OCI-LY1 (cell line): ENCODE results near the gene SYNDIG1.

Experiments used
- H2AFZ ChIP-seq: fragments of 200-600 bp; sonication (generic), shearing (Covaris generic); 2 replicates; pipeline ENCODE4 v1.6.0; 2014; ENCODE audit warnings: antibody characterized with exemption, mild to moderate bottlenecking, low read length
- H3F3A ChIP-seq: fragments of 200-600 bp; sonication (generic), shearing (Covaris generic); 2 replicates; pipeline ENCODE4 v1.6.0; 2014; ENCODE audit warnings: mild to moderate bottlenecking, antibody characterized with exemption, low read length, moderate library complexity; ENCODE audit not compliant: insufficient read depth
- H3K27ac ChIP-seq: fragments of 200-600 bp; sonication (generic); 2 replicates; pipeline ENCODE4 v1.5.1; 2014; ENCODE audit warnings: low read length, mixed run types, mild to moderate bottlenecking, low read depth; ENCODE audit not compliant: poor library complexity, severe bottlenecking
- H3K27me3 ChIP-seq: fragments of 200-600 bp; sonication (generic); 2 replicates; pipeline ENCODE4 v1.6.0; 2014; ENCODE audit warnings: antibody characterized with exemption, mild to moderate bottlenecking, low read length, moderate library complexity; ENCODE audit not compliant: insufficient read depth
- H3K36me3 ChIP-seq: fragments of 200-600 bp; sonication (generic); 2 replicates; pipeline ENCODE4 v1.6.1; 2014; ENCODE audit warnings: mild to moderate bottlenecking, antibody characterized with exemption, low read length, moderate library complexity, mixed read lengths; ENCODE audit not compliant: insufficient read depth
- H3K4me1 ChIP-seq: fragments of 200-600 bp; sonication (generic); 2 replicates; pipeline ENCODE4 v1.5.1; 2014; ENCODE audit warnings: mild to moderate bottlenecking, low read length, moderate library complexity; ENCODE audit not compliant: insufficient read depth, severe bottlenecking
- H3K4me2 ChIP-seq: fragments of 200-600 bp; sonication (generic), shearing (Covaris generic); 2 replicates; pipeline ENCODE4 v1.6.1; 2014; ENCODE audit warnings: low read length
- H3K4me3 ChIP-seq: fragments of 200-600 bp; sonication (generic); 2 replicates; pipeline ENCODE4 v1.5.1; 2014; ENCODE audit warnings: low read length, low read depth, mild to moderate bottlenecking, mixed read lengths; ENCODE audit not compliant: poor library complexity, severe bottlenecking
- H3K79me2 ChIP-seq: fragments of 200-600 bp; shearing (Covaris generic); 2 replicates; pipeline ENCODE4 v1.6.1; 2016; ENCODE audit warnings: mixed run types, low read length, mixed read lengths; ENCODE audit not compliant: insufficient read depth
- H3K9ac ChIP-seq: fragments of 200-600 bp; sonication (generic), shearing (Covaris generic); 2 replicates; pipeline ENCODE4 v1.6.1; 2014; ENCODE audit warnings: mild to moderate bottlenecking, low read length, mixed read lengths
- H3K9me2 ChIP-seq: fragments of 200-600 bp; sonication (generic), shearing (Covaris generic); 2 replicates; pipeline ENCODE4 v1.6.1; 2014; ENCODE audit warnings: low read depth, mild to moderate bottlenecking, low read length, mixed read lengths
- H3K9me3 ChIP-seq: fragments of 200-600 bp; shearing (Covaris generic); 2 replicates; pipeline ENCODE4 v1.6.1; 2014; ENCODE audit warnings: low read length, mixed read lengths
- H4K20me1 ChIP-seq: fragments of 200-600 bp; sonication (generic), shearing (Covaris generic); 2 replicates; pipeline ENCODE4 v1.6.0; 2016; ENCODE audit warnings: mild to moderate bottlenecking, low read length; ENCODE audit not compliant: insufficient read depth
- EZH2 ChIP-seq: fragments of 200-600 bp; sonication (generic), shearing (Covaris generic); IDR thresholded peaks from 2 replicates; pipeline ENCODE4 v1.8.0; 2017; ENCODE audit warnings: borderline replicate concordance, mixed run types, mild to moderate bottlenecking, antibody characterized with exemption, low read length, moderate library complexity, mixed read lengths
- TF ChIP-seq, protein P1 (sequence below): fragments of 200-600 bp; sonication (generic), shearing (Covaris generic); IDR thresholded peaks from 2 replicates; pipeline ENCODE4 v1.5.1; 2017; ENCODE audit warnings: mild to moderate bottlenecking, antibody characterized with exemption, low read length, moderate library complexity, mixed read lengths

The SYNDIG1 gene

DNA sequence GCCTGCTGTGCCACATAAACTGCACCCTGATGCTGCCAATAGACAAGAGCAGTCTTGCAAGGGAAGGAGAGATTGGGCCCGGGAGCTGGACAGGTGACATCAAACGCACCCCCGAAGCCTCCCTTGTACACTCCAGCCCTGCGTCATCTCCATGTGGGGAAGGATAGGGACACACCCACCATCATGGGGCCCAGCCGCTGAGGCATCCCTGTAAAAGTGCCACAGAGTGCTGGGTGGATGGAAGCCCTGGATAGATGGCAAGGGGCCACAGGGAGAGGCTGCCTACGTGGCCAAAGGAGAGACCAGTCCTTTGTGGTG, 117.1 kb downstream of the SYNDIG1 start:
- no peak for TF ChIP-seq EZH2
- TF ChIP-seq, protein P1, sequence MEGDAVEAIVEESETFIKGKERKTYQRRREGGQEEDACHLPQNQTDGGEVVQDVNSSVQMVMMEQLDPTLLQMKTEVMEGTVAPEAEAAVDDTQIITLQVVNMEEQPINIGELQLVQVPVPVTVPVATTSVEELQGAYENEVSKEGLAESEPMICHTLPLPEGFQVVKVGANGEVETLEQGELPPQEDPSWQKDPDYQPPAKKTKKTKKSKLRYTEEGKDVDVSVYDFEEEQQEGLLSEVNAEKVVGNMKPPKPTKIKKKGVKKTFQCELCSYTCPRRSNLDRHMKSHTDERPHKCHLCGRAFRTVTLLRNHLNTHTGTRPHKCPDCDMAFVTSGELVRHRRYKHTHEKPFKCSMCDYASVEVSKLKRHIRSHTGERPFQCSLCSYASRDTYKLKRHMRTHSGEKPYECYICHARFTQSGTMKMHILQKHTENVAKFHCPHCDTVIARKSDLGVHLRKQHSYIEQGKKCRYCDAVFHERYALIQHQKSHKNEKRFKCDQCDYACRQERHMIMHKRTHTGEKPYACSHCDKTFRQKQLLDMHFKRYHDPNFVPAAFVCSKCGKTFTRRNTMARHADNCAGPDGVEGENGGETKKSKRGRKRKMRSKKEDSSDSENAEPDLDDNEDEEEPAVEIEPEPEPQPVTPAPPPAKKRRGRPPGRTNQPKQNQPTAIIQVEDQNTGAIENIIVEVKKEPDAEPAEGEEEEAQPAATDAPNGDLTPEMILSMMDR: no peak
- no peak overlapping the region for H3K27ac ChIP-seq
- H3K9me2 ChIP-seq: no peaks in the 10 kb centered on the region
- H3K4me2 ChIP-seq: no peak overlapping the region
- H4K20me1 ChIP-seq: no peaks in the 10 kb centered on the region
- H3K4me1 ChIP-seq: no peaks in the 10 kb centered on the region
- H3K9ac ChIP-seq: no peak overlapping the region
- 0 out of 2 replicates have a peak, but pooled peaks cover 3% of the 10 kb centered on the region for H3K27me3 ChIP-seq
- H3K9me3 ChIP-seq: no peaks in the 10 kb centered on the region
- no peaks in the 10 kb centered on the region for H3F3A ChIP-seq
- no peaks in the 10 kb centered on the region for H3K79me2 ChIP-seq
- H3K4me3 ChIP-seq: no peak overlapping the region
- H3K36me3 ChIP-seq: no peaks in the 10 kb centered on the region
- no peak overlapping the region for H2AFZ ChIP-seq

DNA sequence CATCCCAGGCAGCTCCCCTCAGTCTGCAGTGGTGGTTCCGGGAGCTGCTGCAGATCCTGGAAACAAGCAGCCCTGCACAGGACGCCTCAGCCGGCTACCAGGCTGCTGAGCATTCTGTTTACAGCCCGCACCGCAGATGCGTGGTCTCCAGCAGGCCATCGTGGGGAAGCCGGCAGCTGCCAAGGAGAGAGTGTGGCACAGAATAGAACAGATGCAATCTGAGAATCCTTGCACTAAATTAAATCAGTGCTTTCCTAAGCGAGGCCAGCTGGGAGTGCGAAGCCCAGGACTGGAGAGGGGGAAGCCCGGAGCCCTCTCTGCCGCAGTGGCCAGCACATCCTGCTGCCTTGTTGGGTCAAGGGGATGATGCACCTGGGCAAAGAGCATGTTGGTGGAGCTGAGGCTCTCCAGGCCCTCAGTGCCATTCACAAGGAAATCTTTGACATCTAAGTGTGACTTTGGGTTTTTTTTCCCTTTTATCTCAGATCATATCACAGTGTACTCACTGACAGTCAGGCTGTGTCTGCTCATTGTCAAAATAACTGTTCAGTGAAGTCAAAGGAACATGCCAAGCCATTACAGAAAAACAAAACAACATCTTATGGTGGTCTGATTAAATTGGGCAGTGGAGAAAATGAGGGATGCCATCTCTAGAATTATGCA, 118.1 kb downstream of the SYNDIG1 start:
- Histone ChIP-seq H3K27ac (no peak overlapping the region), H3K4me3 (no peak overlapping the region), H3K27me3 (0 out of 2 replicates have a peak, but pooled peaks cover 3% of the 10 kb centered on the region), H3K9me2 (no peaks in the 10 kb centered on the region), H2AFZ (no peak overlapping the region), H3K9me3 (no peaks in the 10 kb centered on the region), H3K4me1 (no peaks in the 10 kb centered on the region), H3K36me3 (no peaks in the 10 kb centered on the region), H3K79me2 (no peaks in the 10 kb centered on the region), H3K9ac (no peak overlapping the region), H3K4me2 (no peak overlapping the region), H3F3A (no peaks in the 10 kb centered on the region), H4K20me1 (no peaks in the 10 kb centered on the region)
- TF ChIP-seq, protein P1: no peak
- no peak for TF ChIP-seq EZH2

DNA sequence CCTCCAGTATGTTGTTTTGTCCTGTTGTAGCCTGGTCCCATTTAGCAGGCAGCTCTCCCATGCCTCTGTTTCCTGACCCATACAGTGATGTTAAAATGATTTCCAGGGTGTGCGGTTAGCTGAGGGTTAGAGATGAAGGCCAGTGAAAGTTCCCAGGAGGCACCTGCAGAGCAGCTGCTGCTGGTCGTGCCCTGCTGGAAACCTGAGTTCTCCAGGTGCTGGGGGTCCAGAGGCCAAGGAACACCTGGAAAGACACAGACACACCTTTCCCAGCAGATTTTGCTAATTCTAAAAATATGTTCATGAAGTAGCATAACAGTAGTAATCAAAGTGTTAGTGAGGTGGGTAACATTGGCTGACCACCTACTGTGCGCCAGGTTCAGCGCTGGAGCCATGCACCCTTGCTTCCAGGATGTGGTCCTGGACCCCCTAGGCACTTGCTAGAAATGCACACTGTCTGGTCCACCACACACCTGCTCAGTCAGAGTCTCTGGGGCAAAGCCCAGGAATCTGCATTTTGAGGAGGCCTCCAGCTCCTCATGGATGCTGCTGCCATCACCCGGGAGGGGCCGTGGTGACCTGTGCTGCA, 118.7 kb downstream of the SYNDIG1 start:
- Histone ChIP-seq H2AFZ (no peak overlapping the region), H3K4me1 (no peaks in the 10 kb centered on the region), H3K27me3 (0 out of 2 replicates have a peak, but pooled peaks cover 1% of the 10 kb centered on the region), H3K36me3 (no peaks in the 10 kb centered on the region), H3K9me3 (no peaks in the 10 kb centered on the region), H3K9me2 (no peaks in the 10 kb centered on the region), H3K79me2 (no peaks in the 10 kb centered on the region), H3K9ac (no peak overlapping the region), H4K20me1 (no peaks in the 10 kb centered on the region), H3K4me3 (no peak overlapping the region), H3K4me2 (no peak overlapping the region), H3K27ac (no peak overlapping the region), H3F3A (no peaks in the 10 kb centered on the region)
- no peak for TF ChIP-seq EZH2
- TF ChIP-seq, protein P1: no peak
